Liver (tissue), 9 donors: ENCODE results near the gene PIGW. TPM values are rescaled to one million over a fixed set of nuclear protein-coding genes. Genes with fewer than 3 reads are reported as not detected.

Experiments
- DNase-seq: peaks from one replicate; pipeline ENCODE4 v3.0.0-alpha.2; 2017; ENCODE audit warnings: low spot score
- H3K27ac ChIP-seq, 2 donors: one replicate each; pipeline ENCODE4 v1.7.0; 2013; ENCODE audit warnings: inconsistent platforms in 2 of 2, low read length in 2 of 2, control low read depth in 1 of 2, low read depth in 1 of 2, mild to moderate bottlenecking in 1 of 2
- H3K27me3 ChIP-seq, 4 donors: one replicate each; pipeline versions ENCODE4 v1.6.1 to v1.7.0; 2013; ENCODE audit warnings: low read length in 3 of 4, inconsistent platforms in 1 of 4, mild to moderate bottlenecking in 1 of 4, moderate library complexity in 1 of 4; ENCODE audit not compliant: control insufficient read depth in 4 of 4, insufficient read depth in 4 of 4
- H3K36me3 ChIP-seq, 4 donors: one replicate each; pipeline versions ENCODE4 v1.6.1 to v1.7.0; 2013; ENCODE audit warnings: low read length in 3 of 4, mild to moderate bottlenecking in 3 of 4, low read depth in 1 of 4, moderate library complexity in 1 of 4; ENCODE audit not compliant: control insufficient read depth in 4 of 4, insufficient read depth in 3 of 4
- H3K4me1 ChIP-seq, 4 donors: one replicate each; pipeline versions ENCODE4 v1.6.1 to v1.7.0; 2013; ENCODE audit warnings: low read length in 3 of 4, mild to moderate bottlenecking in 3 of 4, moderate library complexity in 1 of 4; ENCODE audit not compliant: control insufficient read depth in 4 of 4, insufficient read depth in 4 of 4
- H3K4me3 ChIP-seq, 3 donors: one replicate each; pipeline versions ENCODE4 v1.6.1 to v1.7.0; 2013; ENCODE audit warnings: low read length in 3 of 3, control low read depth in 1 of 3, low read depth in 1 of 3, mild to moderate bottlenecking in 1 of 3
- H3K9ac ChIP-seq, 2 donors: one replicate each; pipeline ENCODE4 v1.7.0; 2013; ENCODE audit warnings: low read length in 2 of 2, mild to moderate bottlenecking in 2 of 2, moderate library complexity in 2 of 2, control low read depth in 1 of 2, low read depth in 1 of 2
- H3K9me3 ChIP-seq, 4 donors: one replicate each; pipeline versions ENCODE4 v1.6.1 to v1.7.0; 2013; ENCODE audit warnings: low read length in 3 of 4; ENCODE audit not compliant: control insufficient read depth in 4 of 4
- EGR1 ChIP-seq, 2 donors: IDR thresholded peaks; 2 replicates each; pipeline ENCODE4 v1.6.1; 2016 to 2018; ENCODE audit warnings: antibody characterized with exemption in 2 of 2, low read depth in 2 of 2
- FOXA1 ChIP-seq: IDR thresholded peaks from 2 replicates; pipeline ENCODE4 v1.6.1; 2016; ENCODE audit warnings: antibody characterized with exemption
- FOXA2 ChIP-seq: IDR thresholded peaks from 2 replicates; pipeline ENCODE4 v1.6.1; 2016; ENCODE audit warnings: antibody characterized with exemption
- GABPA ChIP-seq, 2 donors: IDR thresholded peaks in 1 of 2; conservative IDR thresholded peaks in 1 of 2; 2 replicates each; pipeline ENCODE4 v1.6.1; 2016; ENCODE audit warnings: antibody characterized with exemption in 2 of 2, mild to moderate bottlenecking in 1 of 2, moderate library complexity in 1 of 2
- HNF4G ChIP-seq: IDR thresholded peaks from 2 replicates; pipeline ENCODE4 v1.6.1; 2016; ENCODE audit warnings: antibody characterized with exemption
- JUND ChIP-seq, 2 donors: IDR thresholded peaks; 2 replicates each; pipeline ENCODE4 v1.6.1; 2016; ENCODE audit warnings: antibody characterized with exemption in 2 of 2
- RAD21 ChIP-seq, 2 donors: IDR thresholded peaks; 2 replicates each; pipeline ENCODE4 v1.6.1; 2016; ENCODE audit warnings: antibody characterized with exemption in 2 of 2, mild to moderate bottlenecking in 2 of 2
- RXRA ChIP-seq, 2 donors: IDR thresholded peaks; 2 replicates each; pipeline ENCODE4 v1.6.1; 2017 to 2018; ENCODE audit warnings: antibody characterized with exemption in 2 of 2, mild to moderate bottlenecking in 1 of 2
- SP1 ChIP-seq: IDR thresholded peaks from 2 replicates; pipeline ENCODE4 v1.6.1; 2018; ENCODE audit warnings: antibody characterized with exemption, mild to moderate bottlenecking
- TAF1 ChIP-seq: conservative IDR thresholded peaks from 2 replicates; pipeline ENCODE4 v1.6.1; 2016; ENCODE audit warnings: antibody characterized with exemption, mild to moderate bottlenecking
- YY1 ChIP-seq: IDR thresholded peaks from 2 replicates; pipeline ENCODE4 v1.6.1; 2016; ENCODE audit warnings: antibody characterized with exemption, mild to moderate bottlenecking
- WGBS: extraction: QIAGEN DNeasy Blood & Tissue Kit; methylation state at CpG from one replicate; pipeline ENCODE4 v1.1.7; 2013; 5-methylcytosine and 5-hydroxymethylcytosine counted together
- polyA plus RNA-seq, 2 donors: library from polyadenylated mRNA; stranded (reverse) in 1 of 2; unstranded in 1 of 2; fragments of 200-250 nt in 1 of 2; fragments of >200 nt in 1 of 2; fragmentation: Nextera tagmentation in 1 of 2; extraction: Ambion mirVana in 1 of 2; gene quantifications; one replicate each; pipeline versions ENCODE4 v1.2.1 to v1.2.3, GENCODE V29; 2013 to 2015
- total RNA-seq, 2 donors: library from RNA; depleted of rRNA; stranded (reverse); fragments of >200 nt; gene quantifications; one replicate each; pipeline ENCODE4 v1.2.3, GENCODE V29; 2014
- TF ChIP-seq, protein P1 (sequence below): IDR thresholded peaks from 2 replicates; pipeline ENCODE4 v1.6.1; 2016; ENCODE audit warnings: antibody characterized with exemption
- TF ChIP-seq, protein P2 (sequence below): IDR thresholded peaks from 2 replicates; pipeline ENCODE4 v1.6.1; 2016; ENCODE audit warnings: antibody characterized with exemption
- TF ChIP-seq, protein P3 (sequence below): IDR thresholded peaks from 2 replicates; pipeline ENCODE4 v1.6.1; 2016; ENCODE audit warnings: antibody characterized with exemption, mild to moderate bottlenecking
- TF ChIP-seq, protein P4 (sequence below): fragments of 150-350 bp; IDR thresholded peaks from 2 replicates; pipeline ENCODE4 v1.5.1; 2017; ENCODE audit warnings: improper control_type of control experiment, low read depth, low read length; ENCODE audit not compliant: missing input control
- donor health status: healthy.
- donor health status: healthy.
- donor health status: healthy.
- donor health status: healthy.
- donor health status: healthy.

The PIGW gene
- total and polyA plus RNA-seq, 4 donors = 3.2 to 9.6 (median 6.1) TPM

DNA sequence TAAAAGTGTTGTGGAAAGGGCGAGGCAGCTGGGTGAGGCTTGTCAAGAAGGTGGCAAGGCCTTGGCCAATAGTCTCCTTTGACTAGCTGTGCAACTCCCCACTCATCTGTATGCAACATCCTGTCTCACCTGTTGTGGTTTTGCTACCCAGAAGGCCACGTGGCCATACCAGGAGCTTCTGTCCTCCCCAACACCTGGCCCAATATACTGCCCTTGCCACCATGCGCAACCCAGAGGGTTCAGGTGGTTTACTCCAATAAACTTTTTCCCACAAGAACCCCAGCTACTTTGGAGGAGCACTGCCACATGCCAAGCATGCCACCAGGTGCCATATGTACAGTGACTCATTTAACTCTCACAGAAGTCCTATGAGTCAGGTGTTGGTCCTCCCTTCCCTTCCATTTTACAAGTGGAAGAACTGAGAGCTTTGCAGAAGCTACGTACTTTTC is 10.3 kb upstream of the PIGW start:
- peaks cover 17 to 51% (median 35%) of the 10 kb centered on the region in 4 donors for H3K36me3 ChIP-seq

DNA sequence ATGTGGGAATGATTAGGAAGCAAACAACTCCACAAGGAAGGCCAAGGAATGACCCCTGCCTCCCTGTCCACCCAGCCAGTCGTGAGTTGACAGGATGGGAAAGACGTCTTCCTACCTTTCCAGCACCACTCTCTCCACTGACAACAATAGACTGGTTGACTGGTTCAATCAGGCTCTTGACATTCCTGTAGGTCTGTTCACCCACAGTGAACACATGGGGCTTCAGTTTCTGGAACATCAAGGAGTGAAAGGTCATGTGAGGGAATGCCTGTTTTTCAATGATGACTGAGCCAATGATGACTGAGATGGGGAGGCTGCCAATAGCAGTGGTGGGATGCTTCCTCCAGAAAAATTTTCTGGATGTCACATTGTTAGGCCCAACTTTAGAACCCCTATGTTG is 9.7 kb upstream of the PIGW start:
- Histone ChIP-seq H3K27me3 (no peaks in the 10 kb centered on the region), H3K4me1 (no peaks in the 10 kb centered on the region), H3K27ac (no peak overlapping the region), H3K9ac (no peak overlapping the region), H3K9me3 (no peaks in the 10 kb centered on the region), H3K36me3 (peaks cover 17 to 55% (median 35%) of the 10 kb centered on the region in 4 donors), H3K4me3 (no peak overlapping the region)
- TF ChIP-seq, protein P1, sequence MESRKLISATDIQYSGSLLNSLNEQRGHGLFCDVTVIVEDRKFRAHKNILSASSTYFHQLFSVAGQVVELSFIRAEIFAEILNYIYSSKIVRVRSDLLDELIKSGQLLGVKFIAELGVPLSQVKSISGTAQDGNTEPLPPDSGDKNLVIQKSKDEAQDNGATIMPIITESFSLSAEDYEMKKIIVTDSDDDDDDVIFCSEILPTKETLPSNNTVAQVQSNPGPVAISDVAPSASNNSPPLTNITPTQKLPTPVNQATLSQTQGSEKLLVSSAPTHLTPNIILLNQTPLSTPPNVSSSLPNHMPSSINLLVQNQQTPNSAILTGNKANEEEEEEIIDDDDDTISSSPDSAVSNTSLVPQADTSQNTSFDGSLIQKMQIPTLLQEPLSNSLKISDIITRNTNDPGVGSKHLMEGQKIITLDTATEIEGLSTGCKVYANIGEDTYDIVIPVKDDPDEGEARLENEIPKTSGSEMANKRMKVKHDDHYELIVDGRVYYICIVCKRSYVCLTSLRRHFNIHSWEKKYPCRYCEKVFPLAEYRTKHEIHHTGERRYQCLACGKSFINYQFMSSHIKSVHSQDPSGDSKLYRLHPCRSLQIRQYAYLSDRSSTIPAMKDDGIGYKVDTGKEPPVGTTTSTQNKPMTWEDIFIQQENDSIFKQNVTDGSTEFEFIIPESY = no peak
- TF ChIP-seq FOXA2 = no peak
- DNase-seq = no peak
- WGBS = 94% methylated on average over 2 of the region's 2 CpGs

More for the DNA sequence above, 10.3 kb upstream of the PIGW start:
- Histone ChIP-seq H3K9ac (no peak overlapping the region), H3K27me3 (no peaks in the 10 kb centered on the region), H3K4me1 (no peaks in the 10 kb centered on the region), H3K4me3 (no peak overlapping the region), H3K9me3 (no peaks in the 10 kb centered on the region), H3K27ac (no peak overlapping the region)
- 90% methylated on average over 4 of the region's 4 CpGs for WGBS
- TF ChIP-seq FOXA2 = no peak
- no peak for TF ChIP-seq EGR1 (IDR thresholded peaks at IDR 0.05; ENCODE audit: low read depth in 2 of 2)
- no peak for TF ChIP-seq RXRA (IDR thresholded peaks at IDR 0.05)
- TF ChIP-seq, protein P2, sequence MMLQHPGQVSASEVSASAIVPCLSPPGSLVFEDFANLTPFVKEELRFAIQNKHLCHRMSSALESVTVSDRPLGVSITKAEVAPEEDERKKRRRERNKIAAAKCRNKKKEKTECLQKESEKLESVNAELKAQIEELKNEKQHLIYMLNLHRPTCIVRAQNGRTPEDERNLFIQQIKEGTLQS = no peak
- no peak for TF ChIP-seq FOXA1
- TF ChIP-seq, protein P3, sequence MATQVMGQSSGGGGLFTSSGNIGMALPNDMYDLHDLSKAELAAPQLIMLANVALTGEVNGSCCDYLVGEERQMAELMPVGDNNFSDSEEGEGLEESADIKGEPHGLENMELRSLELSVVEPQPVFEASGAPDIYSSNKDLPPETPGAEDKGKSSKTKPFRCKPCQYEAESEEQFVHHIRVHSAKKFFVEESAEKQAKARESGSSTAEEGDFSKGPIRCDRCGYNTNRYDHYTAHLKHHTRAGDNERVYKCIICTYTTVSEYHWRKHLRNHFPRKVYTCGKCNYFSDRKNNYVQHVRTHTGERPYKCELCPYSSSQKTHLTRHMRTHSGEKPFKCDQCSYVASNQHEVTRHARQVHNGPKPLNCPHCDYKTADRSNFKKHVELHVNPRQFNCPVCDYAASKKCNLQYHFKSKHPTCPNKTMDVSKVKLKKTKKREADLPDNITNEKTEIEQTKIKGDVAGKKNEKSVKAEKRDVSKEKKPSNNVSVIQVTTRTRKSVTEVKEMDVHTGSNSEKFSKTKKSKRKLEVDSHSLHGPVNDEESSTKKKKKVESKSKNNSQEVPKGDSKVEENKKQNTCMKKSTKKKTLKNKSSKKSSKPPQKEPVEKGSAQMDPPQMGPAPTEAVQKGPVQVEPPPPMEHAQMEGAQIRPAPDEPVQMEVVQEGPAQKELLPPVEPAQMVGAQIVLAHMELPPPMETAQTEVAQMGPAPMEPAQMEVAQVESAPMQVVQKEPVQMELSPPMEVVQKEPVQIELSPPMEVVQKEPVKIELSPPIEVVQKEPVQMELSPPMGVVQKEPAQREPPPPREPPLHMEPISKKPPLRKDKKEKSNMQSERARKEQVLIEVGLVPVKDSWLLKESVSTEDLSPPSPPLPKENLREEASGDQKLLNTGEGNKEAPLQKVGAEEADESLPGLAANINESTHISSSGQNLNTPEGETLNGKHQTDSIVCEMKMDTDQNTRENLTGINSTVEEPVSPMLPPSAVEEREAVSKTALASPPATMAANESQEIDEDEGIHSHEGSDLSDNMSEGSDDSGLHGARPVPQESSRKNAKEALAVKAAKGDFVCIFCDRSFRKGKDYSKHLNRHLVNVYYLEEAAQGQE = no peak
- no peak for TF ChIP-seq SP1
- TF ChIP-seq JUND (IDR thresholded peaks at IDR 0.05) = no peak
- no peak for TF ChIP-seq HNF4G
- TF ChIP-seq RAD21 (IDR thresholded peaks at IDR 0.05) = no peak
- TF ChIP-seq, protein P1 = no peak
- TF ChIP-seq YY1 = no peak
- TF ChIP-seq, protein P4, sequence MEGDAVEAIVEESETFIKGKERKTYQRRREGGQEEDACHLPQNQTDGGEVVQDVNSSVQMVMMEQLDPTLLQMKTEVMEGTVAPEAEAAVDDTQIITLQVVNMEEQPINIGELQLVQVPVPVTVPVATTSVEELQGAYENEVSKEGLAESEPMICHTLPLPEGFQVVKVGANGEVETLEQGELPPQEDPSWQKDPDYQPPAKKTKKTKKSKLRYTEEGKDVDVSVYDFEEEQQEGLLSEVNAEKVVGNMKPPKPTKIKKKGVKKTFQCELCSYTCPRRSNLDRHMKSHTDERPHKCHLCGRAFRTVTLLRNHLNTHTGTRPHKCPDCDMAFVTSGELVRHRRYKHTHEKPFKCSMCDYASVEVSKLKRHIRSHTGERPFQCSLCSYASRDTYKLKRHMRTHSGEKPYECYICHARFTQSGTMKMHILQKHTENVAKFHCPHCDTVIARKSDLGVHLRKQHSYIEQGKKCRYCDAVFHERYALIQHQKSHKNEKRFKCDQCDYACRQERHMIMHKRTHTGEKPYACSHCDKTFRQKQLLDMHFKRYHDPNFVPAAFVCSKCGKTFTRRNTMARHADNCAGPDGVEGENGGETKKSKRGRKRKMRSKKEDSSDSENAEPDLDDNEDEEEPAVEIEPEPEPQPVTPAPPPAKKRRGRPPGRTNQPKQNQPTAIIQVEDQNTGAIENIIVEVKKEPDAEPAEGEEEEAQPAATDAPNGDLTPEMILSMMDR = no peak
- TF ChIP-seq GABPA (IDR thresholded peaks at IDR 0.05 in 1 of 2, conservative IDR thresholded peaks at IDR 0.05 in 1 of 2) = no peak
- no peak for TF ChIP-seq TAF1
- DNase-seq = no peak
